Stimulated activated CD4-positive, alpha-beta T cell treated with anti-CD3 and anti-CD28 coated beads, Interleukin-1b, Interleukin-23, amount 100 ng/mL, for 24 hours (primary cell): Measurements from ENCODE around the gene CEP68.
"Not testable (repeated sequence)": the region's sequence is repeated elsewhere in the genome, so short reads cannot be mapped to it uniquely, and the experiment has no call there.

Source experiments
- DNase-seq, 4 experiments: peaks; one replicate each; pipeline ENCODE4 v3.0.0-alpha.2; 2020; ENCODE audit warnings: low read depth in 4 of 4, low spot score in 1 of 4

CEP68 gene, protein sequence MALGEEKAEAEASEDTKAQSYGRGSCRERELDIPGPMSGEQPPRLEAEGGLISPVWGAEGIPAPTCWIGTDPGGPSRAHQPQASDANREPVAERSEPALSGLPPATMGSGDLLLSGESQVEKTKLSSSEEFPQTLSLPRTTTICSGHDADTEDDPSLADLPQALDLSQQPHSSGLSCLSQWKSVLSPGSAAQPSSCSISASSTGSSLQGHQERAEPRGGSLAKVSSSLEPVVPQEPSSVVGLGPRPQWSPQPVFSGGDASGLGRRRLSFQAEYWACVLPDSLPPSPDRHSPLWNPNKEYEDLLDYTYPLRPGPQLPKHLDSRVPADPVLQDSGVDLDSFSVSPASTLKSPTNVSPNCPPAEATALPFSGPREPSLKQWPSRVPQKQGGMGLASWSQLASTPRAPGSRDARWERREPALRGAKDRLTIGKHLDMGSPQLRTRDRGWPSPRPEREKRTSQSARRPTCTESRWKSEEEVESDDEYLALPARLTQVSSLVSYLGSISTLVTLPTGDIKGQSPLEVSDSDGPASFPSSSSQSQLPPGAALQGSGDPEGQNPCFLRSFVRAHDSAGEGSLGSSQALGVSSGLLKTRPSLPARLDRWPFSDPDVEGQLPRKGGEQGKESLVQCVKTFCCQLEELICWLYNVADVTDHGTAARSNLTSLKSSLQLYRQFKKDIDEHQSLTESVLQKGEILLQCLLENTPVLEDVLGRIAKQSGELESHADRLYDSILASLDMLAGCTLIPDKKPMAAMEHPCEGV

DNA sequence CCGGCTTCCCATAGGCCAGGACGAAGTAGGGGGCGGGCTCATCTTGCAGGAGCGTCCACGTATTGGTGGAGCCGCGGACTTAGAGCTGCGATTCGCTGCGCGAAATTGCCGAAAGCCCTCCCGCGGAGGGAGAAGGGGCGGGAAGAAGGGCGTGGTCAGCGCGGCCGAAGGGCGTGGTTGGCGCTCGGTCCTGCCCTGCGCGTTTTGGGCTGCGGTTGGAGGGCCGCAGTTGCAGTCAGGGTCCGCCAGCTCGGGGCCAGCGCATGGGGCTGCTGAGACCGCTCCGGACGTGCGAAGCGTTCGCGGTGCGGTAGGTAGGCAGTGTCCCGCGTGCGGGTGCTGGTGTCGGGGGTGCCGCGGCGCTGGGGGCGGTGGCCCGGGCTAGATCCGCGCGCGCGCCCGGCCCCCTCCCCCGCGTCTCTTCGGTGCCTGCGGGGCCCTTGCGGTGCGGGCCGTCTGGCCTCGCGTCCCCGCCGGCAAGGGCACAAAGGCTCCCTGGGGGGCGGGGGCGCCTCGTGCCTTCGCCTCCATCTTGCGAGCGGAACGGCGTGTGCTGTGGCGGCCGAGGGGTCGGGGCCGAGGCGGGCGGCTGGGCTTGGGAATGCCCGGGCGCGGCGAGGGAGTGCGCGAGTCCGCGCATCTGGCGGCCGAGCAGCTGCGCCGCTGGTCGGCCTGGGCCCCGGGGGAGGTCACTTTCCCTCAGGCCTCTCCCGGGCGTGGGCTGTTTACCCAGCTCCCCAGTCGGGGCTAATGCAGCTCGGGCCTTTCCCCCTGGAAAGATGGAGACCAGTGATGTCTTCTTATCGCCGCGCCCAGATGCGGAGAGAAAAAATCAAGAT is at the start of gene CEP68:
Gene CEP68, plus strand, starts transcription at position 202 of the 839 bp plus-strand sequence. CDS start 13,029 bp downstream, outside the sequence.
- DNase-seq: peak; percentile 88 to 95 (median 91)

DNA sequence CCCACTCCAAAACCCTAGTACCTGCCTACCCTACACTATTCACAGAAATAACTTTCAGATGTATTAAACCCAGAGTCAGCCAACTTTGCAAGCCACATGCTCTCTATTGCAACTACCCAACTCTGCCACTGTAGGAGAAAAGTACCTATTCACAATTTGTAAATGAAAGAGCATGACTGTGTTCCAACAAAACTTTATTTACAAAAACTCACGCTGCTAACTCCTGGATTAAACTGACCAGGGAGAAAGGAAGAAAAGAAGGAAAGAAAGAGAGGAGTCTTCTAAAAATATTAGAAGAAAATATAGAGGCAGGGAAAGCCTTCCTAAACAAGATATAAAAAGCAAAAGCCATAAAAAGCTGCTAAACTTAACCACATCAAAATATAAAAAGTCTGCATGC is 42.4 kb upstream of the CEP68 start:
- no peak for DNase-seq

DNA sequence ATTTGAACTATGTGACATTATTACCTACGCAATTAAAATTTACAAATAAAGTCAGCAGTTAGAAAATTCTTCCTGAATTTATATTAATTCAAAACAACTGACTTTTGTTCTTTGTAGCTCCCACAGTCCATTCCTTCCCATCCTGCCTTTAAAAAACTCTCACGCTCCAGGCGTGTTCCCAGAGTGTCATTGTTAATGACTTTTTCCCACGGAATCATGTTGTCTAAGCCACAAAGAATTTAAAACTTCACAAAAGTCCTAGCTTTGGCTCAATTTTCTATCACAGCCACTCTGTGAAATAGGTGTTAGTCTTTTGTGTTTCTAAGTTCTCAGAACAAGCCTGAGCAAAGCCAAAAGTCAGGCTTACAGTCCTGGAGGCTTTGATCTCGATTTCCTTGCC is 40.5 kb upstream of the CEP68 start:
- no peak for DNase-seq

DNA sequence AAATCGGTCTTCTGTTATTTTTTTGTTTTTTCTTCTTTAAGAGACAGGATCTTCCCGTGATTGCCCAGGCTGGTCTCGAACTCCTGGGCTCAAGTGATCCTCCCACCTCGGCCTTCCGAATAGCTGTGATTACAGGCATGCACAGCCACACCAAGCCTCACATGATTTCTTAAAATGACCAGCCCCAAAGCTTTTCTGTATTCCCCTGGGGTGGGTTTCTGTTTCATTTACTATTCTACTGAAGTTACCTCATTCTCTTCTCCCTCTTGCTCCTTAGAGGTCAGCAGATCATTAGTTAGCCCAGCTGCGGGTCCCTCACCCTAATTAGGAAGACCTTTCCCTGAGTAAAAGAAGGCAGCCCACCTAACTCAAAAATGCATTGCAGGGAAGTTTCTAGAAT is 39.4 kb upstream of the CEP68 start:
- no peak for DNase-seq

DNA sequence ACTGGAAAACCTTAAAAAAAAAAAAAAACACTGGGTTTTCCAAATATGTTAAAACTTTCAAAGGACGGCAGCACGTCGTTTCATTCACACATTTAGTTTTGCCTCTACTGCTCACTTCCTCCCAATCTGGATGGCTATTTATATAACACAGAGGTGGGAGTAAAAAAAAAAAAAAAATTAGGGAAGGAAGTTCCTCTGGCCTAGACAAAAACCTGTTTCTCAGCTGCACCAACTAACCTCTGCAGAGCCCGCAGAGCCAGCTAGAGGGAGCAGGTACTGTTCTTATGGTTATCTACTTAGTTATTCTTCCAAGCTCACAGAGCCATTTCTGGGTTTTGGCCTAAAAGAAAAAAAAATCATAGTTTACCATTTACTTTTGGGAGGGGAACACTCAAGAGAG is 38.9 kb upstream of the CEP68 start:
- DNase-seq: no peak

DNA sequence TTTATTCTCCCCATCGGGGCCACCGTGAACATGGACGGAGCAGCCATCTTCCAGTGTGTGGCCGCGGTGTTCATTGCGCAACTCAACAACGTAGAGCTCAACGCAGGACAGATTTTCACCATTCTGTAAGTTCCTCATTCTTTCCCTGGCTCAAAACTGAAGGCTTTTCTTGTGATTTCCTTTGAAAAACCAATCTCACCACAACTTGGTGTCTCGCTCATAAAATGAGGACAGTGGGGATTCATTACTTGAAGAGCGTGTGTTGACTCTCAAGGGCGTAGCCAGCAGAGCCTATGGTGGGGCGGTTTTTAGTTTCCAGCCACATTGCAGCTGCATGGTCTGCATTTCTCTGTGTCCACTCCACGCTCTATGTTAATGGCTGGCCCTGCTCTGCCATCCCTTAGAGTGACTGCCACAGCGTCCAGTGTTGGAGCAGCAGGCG is 38.1 kb upstream of the CEP68 start:
- DNase-seq: no peak

DNA sequence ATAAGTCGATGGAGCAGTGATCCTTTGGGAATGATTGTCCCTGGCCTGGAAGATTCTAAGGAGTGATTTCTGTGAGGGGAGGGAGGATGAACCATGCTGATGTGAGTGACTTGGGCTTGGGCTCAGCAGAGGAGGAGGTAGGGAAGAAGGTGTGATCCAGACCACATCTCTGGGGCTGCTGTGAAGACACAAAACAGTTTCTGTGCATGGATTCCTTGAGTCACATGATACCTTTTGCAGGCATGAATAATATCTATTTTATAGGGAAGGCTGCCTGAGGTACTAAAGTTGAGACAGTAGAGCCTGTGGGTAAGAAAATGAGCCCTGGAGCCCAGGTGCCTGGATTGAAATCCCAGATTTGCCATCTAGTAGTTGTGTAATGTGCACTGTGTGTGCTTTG is 37.2 kb upstream of the CEP68 start:
- DNase-seq: no peak

DNA sequence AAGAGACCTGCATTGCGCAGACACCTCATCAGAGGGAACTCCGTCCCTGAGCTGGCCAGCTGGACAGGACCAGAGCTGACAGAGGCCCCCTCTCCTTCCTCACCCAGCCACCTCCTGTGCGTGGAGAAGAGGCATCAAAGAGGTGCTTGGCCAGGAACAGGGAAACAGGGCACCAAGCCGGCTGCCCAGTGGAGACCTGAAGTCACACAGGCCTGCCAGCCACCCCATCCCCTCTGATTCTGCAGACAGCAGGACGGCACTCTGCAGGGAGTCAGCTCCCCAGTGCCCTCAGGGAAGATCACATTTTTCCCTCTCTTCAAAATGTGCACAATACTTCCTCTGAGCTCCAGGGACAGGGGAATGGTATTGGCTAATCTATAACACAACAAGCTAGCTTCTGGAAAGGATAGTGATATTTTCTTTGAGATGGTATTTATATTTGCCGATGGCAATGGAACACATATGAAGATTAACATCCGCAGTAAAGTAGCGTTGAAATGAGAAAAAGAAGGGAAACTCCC is 36.5 kb upstream of the CEP68 start:
- no peak for DNase-seq

DNA sequence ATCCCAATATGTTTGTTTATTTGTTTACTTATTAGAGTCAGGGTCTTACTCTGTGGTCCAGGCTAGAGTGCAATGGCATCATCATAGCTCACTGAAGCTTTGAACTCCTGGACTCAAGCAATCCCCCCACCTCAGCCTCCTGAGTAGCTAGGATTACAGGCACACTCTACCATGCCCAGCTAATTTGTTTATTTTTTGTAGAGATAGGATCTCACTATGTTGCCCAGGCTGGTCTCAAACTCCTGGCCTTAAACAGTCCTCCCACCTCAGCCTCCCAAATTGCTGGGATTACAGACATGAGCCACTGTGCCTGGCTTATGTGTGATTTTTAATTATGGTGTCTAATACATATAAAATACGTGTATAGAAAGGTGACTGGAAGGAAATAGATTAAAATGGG is 36.0 kb upstream of the CEP68 start:
- not testable (repeated sequence) for DNase-seq

DNA sequence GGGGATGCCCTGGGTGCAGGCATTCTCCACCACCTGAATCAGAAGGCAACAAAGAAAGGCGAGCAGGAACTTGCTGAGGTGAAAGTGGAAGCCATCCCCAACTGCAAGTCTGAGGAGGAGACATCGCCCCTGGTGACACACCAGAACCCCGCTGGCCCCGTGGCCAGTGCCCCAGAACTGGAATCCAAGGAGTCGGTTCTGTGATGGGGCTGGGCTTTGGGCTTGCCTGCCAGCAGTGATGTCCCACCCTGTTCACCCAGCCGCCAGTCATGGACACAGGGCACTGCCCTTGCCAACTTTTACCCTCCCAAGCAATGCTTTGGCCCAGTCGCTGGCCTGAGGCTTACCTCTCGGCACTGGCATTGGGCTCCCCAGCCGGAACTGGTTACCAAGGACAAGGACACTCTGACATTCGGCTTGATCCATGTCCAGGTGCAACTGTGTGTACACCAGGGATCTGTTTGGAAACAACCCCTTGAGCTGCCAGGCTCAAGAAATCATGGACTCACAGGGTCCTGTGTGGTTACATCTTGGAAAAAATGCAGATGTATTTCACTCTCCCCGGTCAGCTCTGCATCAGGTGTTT is 35.2 kb upstream of the CEP68 start:
- DNase-seq: no peak

DNA sequence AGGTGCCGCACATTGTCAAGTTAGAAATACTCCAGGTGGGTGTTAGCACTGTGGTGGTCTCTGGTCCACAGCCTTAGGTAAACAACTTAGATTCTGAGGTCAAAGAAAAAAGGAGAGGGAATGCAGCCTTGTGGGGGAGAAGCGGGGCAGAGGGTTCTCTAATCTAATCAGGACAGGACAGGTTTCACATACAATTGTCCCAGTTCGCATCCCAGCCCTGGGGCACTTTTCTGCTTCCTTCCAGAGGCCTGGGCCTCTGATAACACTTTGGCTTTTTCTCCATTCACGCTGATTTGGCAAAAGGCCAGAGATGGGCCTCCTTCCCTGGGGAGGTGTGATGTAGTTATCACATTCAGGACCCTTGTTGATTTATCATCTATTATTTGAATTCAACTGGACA is 34.5 kb upstream of the CEP68 start:
- no peak for DNase-seq

DNA sequence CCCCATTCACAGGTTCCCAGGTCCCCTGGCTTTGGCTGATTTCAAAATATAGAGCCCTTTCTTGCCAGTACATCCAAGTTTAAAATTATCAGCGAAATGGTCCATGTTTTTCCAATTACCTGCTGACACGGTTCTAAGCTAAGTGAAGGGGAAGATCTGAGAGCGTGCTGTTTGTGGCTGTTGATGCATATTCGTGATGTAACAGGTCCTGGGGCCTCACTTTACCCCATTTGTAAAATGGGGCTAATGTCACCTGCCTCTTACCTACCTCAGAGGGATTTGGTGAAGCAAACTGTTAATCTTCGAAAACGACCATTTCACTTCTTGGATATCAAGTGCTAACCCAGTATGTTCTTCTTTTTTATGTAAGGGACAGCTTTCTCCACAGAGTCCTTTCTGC is 34.0 kb upstream of the CEP68 start:
- no peak for DNase-seq

DNA sequence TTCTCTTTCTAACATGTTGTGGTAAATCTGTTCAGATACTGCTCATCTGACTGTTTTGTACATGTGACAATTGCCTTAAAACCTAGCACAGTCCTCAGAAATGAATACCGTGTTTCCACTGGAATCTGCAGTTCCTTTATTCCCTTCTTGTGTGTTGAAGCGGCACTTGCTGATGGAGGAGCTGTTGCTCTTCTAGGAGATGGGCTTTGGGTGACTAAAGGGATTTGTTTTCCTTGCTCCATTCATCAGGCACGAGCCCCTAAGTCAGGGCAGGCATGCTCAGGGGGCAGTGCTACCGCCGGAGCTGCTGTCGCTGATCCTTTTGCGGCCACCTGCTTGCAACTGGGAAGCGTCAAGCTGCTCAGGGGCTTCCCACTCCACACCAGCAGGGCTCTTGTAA is 32.5 kb upstream of the CEP68 start:
- no peak for DNase-seq

DNA sequence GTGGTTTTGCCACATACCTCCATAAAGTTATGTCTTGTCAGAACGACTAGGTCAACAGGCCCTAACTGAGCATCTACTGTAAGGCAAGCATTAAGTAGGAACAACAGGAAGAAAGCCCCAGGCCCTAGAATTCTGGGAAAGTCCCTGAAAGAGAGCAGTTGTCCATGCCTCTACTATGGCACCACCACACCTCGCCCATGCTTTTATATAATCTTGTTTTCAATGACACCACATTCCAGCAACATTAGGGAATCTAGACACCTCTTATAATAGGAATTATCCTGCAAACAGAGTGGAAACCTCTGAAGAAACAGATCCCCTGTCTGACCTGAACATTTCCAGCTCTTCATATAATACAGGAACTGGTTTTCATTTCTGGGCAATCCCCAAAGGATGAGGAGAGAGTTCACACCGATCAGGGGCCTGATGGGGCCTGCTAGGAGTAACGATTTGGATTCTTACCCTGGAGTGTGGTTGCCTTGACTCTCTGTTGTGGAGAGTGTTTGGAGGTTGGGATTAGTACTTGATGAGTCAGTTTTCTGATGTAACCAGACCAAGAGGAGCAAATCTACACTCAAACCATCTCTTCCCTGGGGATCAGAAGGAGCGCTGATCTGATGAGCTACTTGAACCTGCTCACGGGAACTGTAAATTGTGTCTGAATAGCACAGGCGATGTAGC is 31.9 kb upstream of the CEP68 start:
- no peak for DNase-seq

DNA sequence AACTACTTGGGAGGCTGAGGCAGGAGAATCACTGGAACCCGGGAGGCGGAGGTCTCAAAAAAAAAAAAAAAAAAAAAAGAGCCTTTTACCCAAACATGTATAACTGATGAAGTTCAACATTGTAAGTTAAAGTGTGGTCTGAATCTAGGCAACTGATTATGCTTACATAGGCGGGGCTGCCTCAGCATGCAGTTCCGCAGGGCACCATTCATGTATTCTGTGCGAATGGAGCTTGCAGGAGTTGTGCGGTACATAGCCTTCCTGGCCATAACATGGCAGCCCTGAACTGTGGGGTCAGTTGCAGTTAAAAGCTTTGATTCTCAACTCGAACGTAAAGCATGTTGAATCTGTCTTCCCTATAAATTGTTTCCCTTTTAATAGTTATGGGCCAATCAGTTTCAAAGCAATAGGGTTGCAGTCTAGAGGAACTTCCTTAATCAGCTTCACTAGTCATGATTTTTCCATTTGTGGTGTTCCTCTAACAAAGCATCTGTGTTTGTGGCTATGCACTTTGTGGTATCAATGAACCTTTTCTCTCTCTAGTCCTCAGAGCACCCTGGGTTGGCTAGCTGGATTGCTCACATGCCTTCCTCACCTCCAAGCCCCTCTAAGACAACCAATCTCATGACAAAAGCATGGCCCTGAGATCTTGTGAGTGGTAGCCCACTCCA is 30.6 kb upstream of the CEP68 start:
- no peak for DNase-seq

DNA sequence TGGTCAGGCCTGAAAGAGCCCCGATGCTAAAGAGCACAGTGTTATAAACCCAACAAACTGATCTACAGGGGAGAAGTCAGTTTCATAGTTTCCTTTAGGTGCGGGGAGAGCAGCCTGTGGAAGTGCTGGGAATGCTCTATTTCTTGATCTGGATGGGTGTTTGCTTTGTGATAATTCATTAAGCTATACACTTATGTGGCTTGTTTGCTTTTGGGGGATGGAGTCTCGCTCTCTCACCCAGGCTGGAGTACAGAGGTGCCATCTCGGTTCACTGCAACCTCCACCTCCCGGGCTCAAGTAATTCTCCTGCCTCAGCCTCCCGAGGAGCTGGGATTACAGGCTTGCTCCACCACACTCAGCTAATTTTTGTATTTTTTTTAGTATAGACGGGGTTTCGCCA is 30.1 kb upstream of the CEP68 start:
- no peak for DNase-seq

DNA sequence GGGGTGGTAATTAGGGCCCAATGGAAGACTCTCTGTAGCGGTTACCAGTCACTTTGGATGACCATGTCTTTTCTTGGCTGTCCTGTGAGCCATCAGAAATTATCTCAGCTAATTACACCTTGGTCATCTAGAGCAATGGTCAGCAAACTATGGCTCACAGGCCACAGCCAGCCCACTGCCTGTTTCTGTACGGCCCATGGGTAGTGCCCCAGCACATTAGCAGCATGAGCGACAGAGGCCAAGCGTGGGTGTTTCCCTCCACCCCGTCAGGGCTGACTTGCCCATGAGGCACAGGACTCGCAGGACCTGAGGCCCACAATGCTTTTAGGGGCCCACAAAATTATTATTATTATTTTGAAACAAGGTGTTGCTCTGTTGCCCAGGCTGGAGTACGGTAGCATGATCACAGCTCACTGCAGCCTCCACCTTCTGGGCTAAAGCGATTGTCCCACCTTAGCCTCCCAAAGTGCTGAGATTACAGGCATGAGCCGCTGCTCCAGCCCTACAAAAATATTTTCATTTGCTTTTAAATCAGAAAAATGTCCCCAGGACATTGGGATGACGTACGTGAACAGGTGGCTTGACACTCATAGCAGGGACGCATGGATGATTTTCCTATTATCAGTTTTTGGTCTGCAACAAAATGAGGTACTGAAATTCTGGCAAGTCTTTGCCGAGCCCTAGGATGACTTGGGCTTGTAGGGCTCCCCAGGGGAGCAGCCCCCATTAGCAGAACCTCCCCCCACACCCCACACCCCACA is 29.3 kb upstream of the CEP68 start:
- no peak for DNase-seq

DNA sequence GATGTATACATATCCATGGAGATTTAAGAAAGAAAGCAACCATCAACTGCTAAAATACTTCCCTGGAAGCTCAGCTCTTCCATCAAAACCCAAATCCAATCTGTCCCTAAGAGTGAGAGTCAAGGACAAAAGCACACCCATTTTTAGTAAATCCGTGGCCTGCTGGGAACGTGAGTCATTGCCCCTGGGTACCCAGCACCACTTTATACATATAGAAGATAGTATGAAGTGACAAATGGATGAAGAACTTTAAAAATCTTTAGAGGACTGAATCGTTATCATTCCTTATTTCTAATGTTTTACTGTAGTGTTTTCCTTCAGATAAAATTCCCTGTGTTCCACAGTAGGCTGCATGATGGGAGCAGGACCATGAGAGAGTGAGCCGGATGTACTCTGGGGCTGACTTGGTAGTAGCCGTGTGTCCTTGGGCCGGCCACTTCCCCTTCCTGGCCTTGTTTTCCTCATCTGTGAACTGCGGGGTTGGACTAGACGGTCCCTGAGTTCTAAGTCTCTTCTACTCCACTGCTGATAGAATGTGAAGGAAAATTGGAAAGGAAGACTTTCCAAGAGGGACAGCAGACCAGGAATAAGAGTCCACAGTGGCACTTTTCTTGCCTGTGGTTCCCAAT is 28.5 kb upstream of the CEP68 start:
- DNase-seq: no peak
